ENCODE results near the gene STX12. TPM values are rescaled to one million over a fixed set of nuclear protein-coding genes. Genes with fewer than 3 reads are reported as not detected.
"Not testable (repeated sequence)": the region's sequence is repeated elsewhere in the genome, so short reads cannot be mapped to it uniquely, and the experiment has no call there.

The STX12 gene
- polyA plus RNA-seq, 1 of the 3 experiments (the other 2 are of a cell fraction), result 12.9 TPM

DNA sequence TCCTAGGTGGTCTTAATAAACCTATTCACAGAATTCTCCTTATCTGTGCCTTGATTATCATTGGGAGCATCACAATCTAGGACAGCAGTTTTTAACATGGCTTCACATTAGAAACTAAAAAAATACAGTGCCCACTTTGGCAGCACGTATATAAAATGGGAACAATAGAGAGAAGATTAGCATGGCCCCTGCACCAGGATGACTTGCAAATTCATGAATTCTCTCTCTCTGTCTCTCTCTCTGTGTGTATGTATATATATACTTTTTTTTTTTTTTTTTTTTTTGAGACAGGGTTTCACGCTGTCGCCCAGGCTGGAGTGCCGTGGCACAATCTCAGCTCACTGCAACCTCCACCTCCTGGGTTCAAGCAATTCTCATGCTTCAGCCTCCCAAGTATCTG, 51.4 kb downstream of the STX12 start:
- no peak overlapping the region for H3K27ac ChIP-seq (ENCODE audit: low read depth in 2 of 2, low read length in 1 of 2)
- H3K4me2 ChIP-seq, result no peak overlapping the region
- no peak overlapping the region for H3K4me3 ChIP-seq (ENCODE audit: low read depth in 2 of 2, low read length in 1 of 2)
- H2AFZ ChIP-seq (ENCODE audit: low read depth), result no peak overlapping the region
- H3K4me1 ChIP-seq (ENCODE audit: control insufficient read depth in 1 of 2, insufficient read depth in 2 of 2, low read depth in 1 of 2, low read length in 1 of 2), result no peaks in the 10 kb centered on the region
- H3K36me3 ChIP-seq (replicated peaks in 1 of 2; ENCODE audit: control insufficient read depth in 1 of 2, insufficient read depth in 2 of 2, low read length in 1 of 2), result peaks cover 15 to 19% of the 10 kb centered on the region in 2 experiments
- TF ChIP-seq SMC3 (IDR thresholded peaks at IDR 0.05; ENCODE audit: low read depth, low read length) (no peak), GATA2 (CRISPR knock-in tag; IDR thresholded peaks at IDR 0.05) (no peak), JUND (IDR thresholded peaks at IDR 0.05) (no peak), NRF1 (IDR thresholded peaks at IDR 0.05; ENCODE audit: low read depth, low read length) (no peak), FOSL2 (IDR thresholded peaks at IDR 0.05; ENCODE audit: borderline replicate concordance, low read depth) (no peak), ELF1 (IDR thresholded peaks at IDR 0.05) (no peak), RXRA (IDR thresholded peaks at IDR 0.05; ENCODE audit: borderline replicate concordance, low read depth) (no peak), MEF2A (IDR thresholded peaks at IDR 0.05; ENCODE audit: borderline replicate concordance, low read depth) (no peak), RFX5 (IDR thresholded peaks at IDR 0.05; ENCODE audit: low read length) (no peak), NFIC (IDR thresholded peaks at IDR 0.05; ENCODE audit: borderline replicate concordance) (no peak), FOXJ3 (CRISPR knock-in tag; IDR thresholded peaks at IDR 0.05) (no peak), EP300 (IDR thresholded peaks at IDR 0.05; ENCODE audit: borderline replicate concordance in 1 of 2, low read depth in 1 of 2, low read length in 1 of 2) (no peak), POLR2AphosphoS5 (IDR thresholded peaks at IDR 0.05; ENCODE audit: low read depth, low read length) (no peak)
- TF ChIP-seq, protein P1, sequence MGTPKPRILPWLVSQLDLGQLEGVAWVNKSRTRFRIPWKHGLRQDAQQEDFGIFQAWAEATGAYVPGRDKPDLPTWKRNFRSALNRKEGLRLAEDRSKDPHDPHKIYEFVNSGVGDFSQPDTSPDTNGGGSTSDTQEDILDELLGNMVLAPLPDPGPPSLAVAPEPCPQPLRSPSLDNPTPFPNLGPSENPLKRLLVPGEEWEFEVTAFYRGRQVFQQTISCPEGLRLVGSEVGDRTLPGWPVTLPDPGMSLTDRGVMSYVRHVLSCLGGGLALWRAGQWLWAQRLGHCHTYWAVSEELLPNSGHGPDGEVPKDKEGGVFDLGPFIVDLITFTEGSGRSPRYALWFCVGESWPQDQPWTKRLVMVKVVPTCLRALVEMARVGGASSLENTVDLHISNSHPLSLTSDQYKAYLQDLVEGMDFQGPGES (IDR thresholded peaks at IDR 0.05; ENCODE audit: low read depth, low read length), result no peak
- TF ChIP-seq, protein P2, sequence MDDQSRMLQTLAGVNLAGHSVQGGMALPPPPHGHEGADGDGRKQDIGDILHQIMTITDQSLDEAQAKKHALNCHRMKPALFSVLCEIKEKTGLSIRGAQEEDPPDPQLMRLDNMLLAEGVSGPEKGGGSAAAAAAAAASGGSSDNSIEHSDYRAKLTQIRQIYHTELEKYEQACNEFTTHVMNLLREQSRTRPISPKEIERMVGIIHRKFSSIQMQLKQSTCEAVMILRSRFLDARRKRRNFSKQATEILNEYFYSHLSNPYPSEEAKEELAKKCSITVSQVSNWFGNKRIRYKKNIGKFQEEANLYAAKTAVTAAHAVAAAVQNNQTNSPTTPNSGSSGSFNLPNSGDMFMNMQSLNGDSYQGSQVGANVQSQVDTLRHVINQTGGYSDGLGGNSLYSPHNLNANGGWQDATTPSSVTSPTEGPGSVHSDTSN (IDR thresholded peaks at IDR 0.05), result no peak
- TF ChIP-seq, protein P3, sequence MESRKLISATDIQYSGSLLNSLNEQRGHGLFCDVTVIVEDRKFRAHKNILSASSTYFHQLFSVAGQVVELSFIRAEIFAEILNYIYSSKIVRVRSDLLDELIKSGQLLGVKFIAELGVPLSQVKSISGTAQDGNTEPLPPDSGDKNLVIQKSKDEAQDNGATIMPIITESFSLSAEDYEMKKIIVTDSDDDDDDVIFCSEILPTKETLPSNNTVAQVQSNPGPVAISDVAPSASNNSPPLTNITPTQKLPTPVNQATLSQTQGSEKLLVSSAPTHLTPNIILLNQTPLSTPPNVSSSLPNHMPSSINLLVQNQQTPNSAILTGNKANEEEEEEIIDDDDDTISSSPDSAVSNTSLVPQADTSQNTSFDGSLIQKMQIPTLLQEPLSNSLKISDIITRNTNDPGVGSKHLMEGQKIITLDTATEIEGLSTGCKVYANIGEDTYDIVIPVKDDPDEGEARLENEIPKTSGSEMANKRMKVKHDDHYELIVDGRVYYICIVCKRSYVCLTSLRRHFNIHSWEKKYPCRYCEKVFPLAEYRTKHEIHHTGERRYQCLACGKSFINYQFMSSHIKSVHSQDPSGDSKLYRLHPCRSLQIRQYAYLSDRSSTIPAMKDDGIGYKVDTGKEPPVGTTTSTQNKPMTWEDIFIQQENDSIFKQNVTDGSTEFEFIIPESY (IDR thresholded peaks at IDR 0.05; ENCODE audit: borderline replicate concordance, low read depth), result no peak
- TF ChIP-seq, protein P4, sequence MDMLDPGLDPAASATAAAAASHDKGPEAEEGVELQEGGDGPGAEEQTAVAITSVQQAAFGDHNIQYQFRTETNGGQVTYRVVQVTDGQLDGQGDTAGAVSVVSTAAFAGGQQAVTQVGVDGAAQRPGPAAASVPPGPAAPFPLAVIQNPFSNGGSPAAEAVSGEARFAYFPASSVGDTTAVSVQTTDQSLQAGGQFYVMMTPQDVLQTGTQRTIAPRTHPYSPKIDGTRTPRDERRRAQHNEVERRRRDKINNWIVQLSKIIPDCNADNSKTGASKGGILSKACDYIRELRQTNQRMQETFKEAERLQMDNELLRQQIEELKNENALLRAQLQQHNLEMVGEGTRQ (IDR thresholded peaks at IDR 0.05; ENCODE audit: borderline replicate concordance, low read depth, low read length), result no peak
- TF ChIP-seq, protein P5, sequence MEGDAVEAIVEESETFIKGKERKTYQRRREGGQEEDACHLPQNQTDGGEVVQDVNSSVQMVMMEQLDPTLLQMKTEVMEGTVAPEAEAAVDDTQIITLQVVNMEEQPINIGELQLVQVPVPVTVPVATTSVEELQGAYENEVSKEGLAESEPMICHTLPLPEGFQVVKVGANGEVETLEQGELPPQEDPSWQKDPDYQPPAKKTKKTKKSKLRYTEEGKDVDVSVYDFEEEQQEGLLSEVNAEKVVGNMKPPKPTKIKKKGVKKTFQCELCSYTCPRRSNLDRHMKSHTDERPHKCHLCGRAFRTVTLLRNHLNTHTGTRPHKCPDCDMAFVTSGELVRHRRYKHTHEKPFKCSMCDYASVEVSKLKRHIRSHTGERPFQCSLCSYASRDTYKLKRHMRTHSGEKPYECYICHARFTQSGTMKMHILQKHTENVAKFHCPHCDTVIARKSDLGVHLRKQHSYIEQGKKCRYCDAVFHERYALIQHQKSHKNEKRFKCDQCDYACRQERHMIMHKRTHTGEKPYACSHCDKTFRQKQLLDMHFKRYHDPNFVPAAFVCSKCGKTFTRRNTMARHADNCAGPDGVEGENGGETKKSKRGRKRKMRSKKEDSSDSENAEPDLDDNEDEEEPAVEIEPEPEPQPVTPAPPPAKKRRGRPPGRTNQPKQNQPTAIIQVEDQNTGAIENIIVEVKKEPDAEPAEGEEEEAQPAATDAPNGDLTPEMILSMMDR (IDR thresholded peaks at IDR 0.05), result no peak
- TF ChIP-seq, protein P6, sequence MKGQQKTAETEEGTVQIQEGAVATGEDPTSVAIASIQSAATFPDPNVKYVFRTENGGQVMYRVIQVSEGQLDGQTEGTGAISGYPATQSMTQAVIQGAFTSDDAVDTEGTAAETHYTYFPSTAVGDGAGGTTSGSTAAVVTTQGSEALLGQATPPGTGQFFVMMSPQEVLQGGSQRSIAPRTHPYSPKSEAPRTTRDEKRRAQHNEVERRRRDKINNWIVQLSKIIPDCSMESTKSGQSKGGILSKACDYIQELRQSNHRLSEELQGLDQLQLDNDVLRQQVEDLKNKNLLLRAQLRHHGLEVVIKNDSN (IDR thresholded peaks at IDR 0.05; ENCODE audit: borderline replicate concordance, low read depth), result no peak
- 96% methylated on average over 4 of the region's 4 CpGs for WGBS (ENCODE audit: low lambda C conversion rate)
- DNase-seq, result no peak
- ChIA-PET POLR2A (no interaction called here), CTCF (no interaction called here)
- H3F3A ChIP-seq (replicated peaks; ENCODE audit: insufficient read depth), result peaks cover 7% of the 10 kb centered on the region
- H3K79me2 ChIP-seq (ENCODE audit: insufficient read depth), result no peaks in the 10 kb centered on the region
- no peak overlapping the region for H3K9ac ChIP-seq
- no peaks in the 10 kb centered on the region for H3K9me2 ChIP-seq
- H4K20me1 ChIP-seq (ENCODE audit: insufficient read depth), result no peaks in the 10 kb centered on the region
- H3K9me3 ChIP-seq, result no peaks in the 10 kb centered on the region
- no peaks in the 10 kb centered on the region for H3K27me3 ChIP-seq (ENCODE audit: insufficient read depth)

DNA sequence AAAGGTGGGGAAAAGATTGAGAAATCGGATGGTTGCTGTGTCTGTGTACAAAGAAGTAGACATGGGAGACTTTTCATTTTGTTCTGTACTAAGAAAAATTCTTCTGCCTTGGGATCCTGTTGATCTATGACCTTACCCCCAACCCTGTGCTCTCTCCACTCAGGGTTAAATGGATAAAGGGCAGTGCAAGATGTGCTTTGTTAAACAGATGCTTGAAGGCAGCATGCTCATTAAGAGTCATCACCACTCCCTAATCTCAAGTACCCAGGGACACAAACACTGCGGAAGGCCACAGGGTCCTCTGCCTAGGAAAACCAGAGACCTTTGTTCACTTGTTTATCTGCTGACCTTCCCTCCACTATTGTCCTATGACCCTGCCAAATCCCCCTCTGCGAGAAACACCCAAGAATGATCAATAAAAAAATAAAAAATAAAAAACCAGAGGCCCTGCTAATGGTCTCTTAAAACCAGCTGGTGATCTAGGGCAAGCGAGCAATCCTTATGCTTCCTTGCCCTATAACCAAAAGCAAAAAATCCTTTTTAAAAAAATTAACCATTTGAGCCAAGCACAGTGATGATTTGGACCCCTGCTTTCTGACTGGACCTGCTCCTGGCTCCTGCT, 56.4 kb downstream of the STX12 start:
- CTCF ChIA-PET, result interaction anchor here (1.3 to 2.2 kb wide), 3 partner anchors 22 to 160 kb away, joined by 3 to 9 read pairs (median 4); partner anchors contain the start of gene FAM76A
- POLR2A ChIA-PET, result interaction anchor here (1.0 kb wide), 1 partner anchor 385 kb away, joined by 3 read pairs; no protein-coding TSS in a partner anchor
- not testable (repeated sequence) for H3K27me3 ChIP-seq (ENCODE audit: insufficient read depth); DNase-seq; H2AFZ ChIP-seq (ENCODE audit: low read depth); H4K20me1 ChIP-seq (ENCODE audit: insufficient read depth); H3K4me1 ChIP-seq (ENCODE audit: control insufficient read depth in 1 of 2, insufficient read depth in 2 of 2, low read depth in 1 of 2, low read length in 1 of 2); H3K9ac ChIP-seq; H3K27ac ChIP-seq (ENCODE audit: low read depth in 2 of 2, low read length in 1 of 2); H3K9me2 ChIP-seq; H3K4me3 ChIP-seq (ENCODE audit: low read depth in 2 of 2, low read length in 1 of 2); H3K9me3 ChIP-seq
- 91% methylated on average over 3 of the region's 4 CpGs for WGBS (ENCODE audit: low lambda C conversion rate)
- H3K36me3 ChIP-seq (replicated peaks in 1 of 2; ENCODE audit: control insufficient read depth in 1 of 2, insufficient read depth in 2 of 2, low read length in 1 of 2), result peaks cover 14 to 17% of the 10 kb centered on the region in 2 experiments
- H3F3A ChIP-seq (replicated peaks; ENCODE audit: insufficient read depth), result peaks cover 13% of the 10 kb centered on the region
- H3K79me2 ChIP-seq (ENCODE audit: insufficient read depth), result peaks cover 38% of the 10 kb centered on the region
- H3K4me2 ChIP-seq, result peak overlapping the region; percentile 79; the same call in 1 of the 2 replicates

All from SK-N-SH (cell line).